Peyer's patch (tissue), 4 donors: ENCODE results near the gene TDP1. TPM values are rescaled to one million over a fixed set of nuclear protein-coding genes. Genes with fewer than 3 reads are reported as not detected.

Experiments used
- DNase-seq, 3 donors: peaks; one replicate each; pipeline ENCODE4 v3.0.0-alpha.2; 2017 to 2019
- H3K27ac ChIP-seq, 4 donors: fragments of 200-600 bp; sonication (generic); one replicate each; pipeline ENCODE4 v1.5.1; 2016 to 2019
- H3K27me3 ChIP-seq, 2 donors: fragments of 200-600 bp; sonication (generic); one replicate each; pipeline ENCODE4 v1.5.1; 2019
- H3K36me3 ChIP-seq, 3 donors: fragments of 200-600 bp; sonication (generic); one replicate each; pipeline ENCODE4 v1.5.1; 2016 to 2019
- H3K4me1 ChIP-seq, 4 donors: fragments of 200-600 bp; sonication (generic); one replicate each; pipeline ENCODE4 v1.5.1; 2016 to 2019
- H3K4me3 ChIP-seq, 4 donors: fragments of 200-600 bp; sonication (generic); 1 replicate in 3 of 4; 2 replicates in 1 of 4; pipeline ENCODE4 v1.5.1; 2016 to 2019; ENCODE audit warnings: mild to moderate bottlenecking in 1 of 4
- H3K9me3 ChIP-seq, 4 donors: fragments of 200-600 bp; sonication (generic); one replicate each; pipeline ENCODE4 v1.5.1; 2016 to 2019; ENCODE audit warnings: mild to moderate bottlenecking in 1 of 4
- CTCF ChIP-seq, 6 experiments: fragments of 450-650 bp in 4 of 6; fragments of 200-600 bp in 2 of 6; sonication (generic) in 1 of 6; IDR thresholded peaks; one replicate each; pipeline ENCODE4 v1.5.1; 2017 to 2019; ENCODE audit warnings: antibody characterized with exemption in 6 of 6, mild to moderate bottlenecking in 3 of 6, moderate library complexity in 1 of 6
- POLR2A ChIP-seq, 2 donors: fragments of 450-650 bp; IDR thresholded peaks; one replicate each; pipeline ENCODE4 v1.5.1; 2017; ENCODE audit warnings: antibody characterized with exemption in 2 of 2, mild to moderate bottlenecking in 2 of 2, moderate library complexity in 2 of 2
- total RNA-seq, 4 donors: library from RNA; depleted of rRNA; stranded (reverse); fragments of >200 nt; gene quantifications; one replicate each; pipeline ENCODE4 v1.1.0, GENCODE V29; 2016

Gene TDP1
- total RNA-seq, 4 donors from 2014 or later: 9.5 to 44.6 (median 15.5) TPM

- Histone ChIP-seq H3K4me1 (no peaks in the 10 kb centered on the region), H3K4me3 (no peak overlapping the region), H3K27me3 (no peaks in the 10 kb centered on the region), H3K27ac (no peak overlapping the region), H3K36me3 (no peaks in the 10 kb centered on the region), H3K9me3 (no peaks in the 10 kb centered on the region)
- TF ChIP-seq POLR2A (IDR thresholded peaks at IDR 0.05): no peak
- TF ChIP-seq CTCF (IDR thresholded peaks at IDR 0.05): no peak
- DNase-seq: no peak
Observed at GRCh38 chr14:89918721-89919120, 37.0 kb upstream of the TDP1 start.

GRCh38 chr14:89920056-89920455 is 35.7 kb upstream of the TDP1 start:
- DNase-seq: no peak
- Histone ChIP-seq H3K4me3 (no peak overlapping the region), H3K36me3 (no peaks in the 10 kb centered on the region), H3K27me3 (no peaks in the 10 kb centered on the region), H3K27ac (no peak overlapping the region), H3K4me1 (no peaks in the 10 kb centered on the region), H3K9me3 (no peaks in the 10 kb centered on the region)
- TF ChIP-seq POLR2A (IDR thresholded peaks at IDR 0.05) (no peak), CTCF (IDR thresholded peaks at IDR 0.05) (no peak)

GRCh38 chr14:89921346-89921745 is 34.4 kb upstream of the TDP1 start:
- no peak for DNase-seq
- H3K9me3 ChIP-seq: no peaks in the 10 kb centered on the region
- no peak overlapping the region for H3K4me3 ChIP-seq
- no peaks in the 10 kb centered on the region for H3K4me1 ChIP-seq
- TF ChIP-seq POLR2A (IDR thresholded peaks at IDR 0.05) (no peak), CTCF (IDR thresholded peaks at IDR 0.05) (no peak)
- no peaks in the 10 kb centered on the region for H3K36me3 ChIP-seq
- no peaks in the 10 kb centered on the region for H3K27me3 ChIP-seq
- H3K27ac ChIP-seq: no peak overlapping the region

GRCh38 chr14:89922031-89922907 is 33.5 kb upstream of the TDP1 start:
- Histone ChIP-seq H3K36me3 (no peaks in the 10 kb centered on the region), H3K9me3 (no peaks in the 10 kb centered on the region), H3K4me1 (no peaks in the 10 kb centered on the region), H3K27me3 (no peaks in the 10 kb centered on the region), H3K4me3 (no peak overlapping the region), H3K27ac (no peak overlapping the region)
- DNase-seq: no peak
- TF ChIP-seq POLR2A (IDR thresholded peaks at IDR 0.05): no peak
- no peak for TF ChIP-seq CTCF (IDR thresholded peaks at IDR 0.05)

GRCh38 chr14:89924268-89924667 is 31.5 kb upstream of the TDP1 start:
- no peak overlapping the region for H3K27ac ChIP-seq
- H3K4me1 ChIP-seq: no peaks in the 10 kb centered on the region
- no peak for DNase-seq
- H3K27me3 ChIP-seq: no peaks in the 10 kb centered on the region
- TF ChIP-seq CTCF (IDR thresholded peaks at IDR 0.05): no peak
- no peak for TF ChIP-seq POLR2A (IDR thresholded peaks at IDR 0.05)
- H3K4me3 ChIP-seq: no peak overlapping the region
- no peaks in the 10 kb centered on the region for H3K36me3 ChIP-seq
- H3K9me3 ChIP-seq: no peaks in the 10 kb centered on the region
